HepG2 (cell line): ENCODE measurements around the gene GINM1. TPM values are rescaled to one million over a fixed set of nuclear protein-coding genes. Genes with fewer than 3 reads are reported as not detected.

Source experiments
- ARID2 ChIP-seq: sonication (generic); formaldehyde crosslinking; IDR thresholded peaks from 2 replicates; pipeline ENCODE4 v1.8.1; 2022; ENCODE audit warnings: mild to moderate bottlenecking, missing genetic modification reagents, borderline replicate concordance
- GRHL1 ChIP-seq: sonication (generic); formaldehyde crosslinking; conservative IDR thresholded peaks from 2 replicates; pipeline ENCODE4 v1.8.0; 2022; ENCODE audit warnings: missing genetic modification reagents
- GTF3A ChIP-seq: sonication (generic); formaldehyde crosslinking; conservative IDR thresholded peaks from 2 replicates; pipeline ENCODE4 v1.4.0; 2020; ENCODE audit warnings: mild to moderate bottlenecking, missing genetic modification reagents
- HDAC6 ChIP-seq: fragments of 200-600 bp; sonication (generic); IDR thresholded peaks from 2 replicates; pipeline ENCODE4 v1.7.0; 2017; ENCODE audit warnings: mild to moderate bottlenecking, antibody characterized with exemption, low read length, low read depth
- KLF11 ChIP-seq: IDR thresholded peaks from 2 replicates; pipeline ENCODE4 v1.6.1; 2016; ENCODE audit warnings: missing compliant biosample characterization
- MEIS1 ChIP-seq: sonication (generic); formaldehyde crosslinking; IDR thresholded peaks from 2 replicates; pipeline ENCODE4 v1.9.0; 2021; ENCODE audit warnings: mild to moderate bottlenecking, missing genetic modification reagents, moderate library complexity, borderline replicate concordance
- ZBTB2 ChIP-seq: sonication (generic); formaldehyde crosslinking; IDR thresholded peaks from 2 replicates; pipeline ENCODE4 v1.8.0; 2022; ENCODE audit warnings: low read depth, missing genetic modification reagents
- ZBTB20 ChIP-seq: sonication (generic); formaldehyde crosslinking; IDR thresholded peaks from 2 replicates; pipeline ENCODE4 v1.8.1; 2023; ENCODE audit warnings: missing genetic modification reagents, low read depth, mild to moderate bottlenecking, borderline replicate concordance
- ZBTB39 ChIP-seq: sonication (generic); formaldehyde crosslinking; IDR thresholded peaks from 2 replicates; pipeline ENCODE4 v1.5.0; 2020; ENCODE audit warnings: missing genetic modification reagents
- ZFY ChIP-seq: sonication (generic); formaldehyde crosslinking; IDR thresholded peaks from 2 replicates; pipeline ENCODE4 v1.4.0; 2020; ENCODE audit warnings: missing genetic modification reagents
- ZMYM3 ChIP-seq: sonication (generic); formaldehyde crosslinking; IDR thresholded peaks from 2 replicates; pipeline ENCODE4 v1.5.1; 2020; ENCODE audit warnings: mild to moderate bottlenecking, missing genetic modification reagents
- ZNF318 ChIP-seq: sonication (generic); formaldehyde crosslinking; IDR thresholded peaks from 2 replicates; pipeline ENCODE4 v1.4.0; 2020; ENCODE audit warnings: mild to moderate bottlenecking, missing genetic modification reagents
- ZNF572 ChIP-seq: sonication (generic); formaldehyde crosslinking; IDR thresholded peaks from 2 replicates; pipeline ENCODE4 v1.5.1; 2020; ENCODE audit warnings: mild to moderate bottlenecking, missing genetic modification reagents
- ZNF773 ChIP-seq: sonication (generic); formaldehyde crosslinking; IDR thresholded peaks from 2 replicates; pipeline ENCODE4 v1.4.0; 2020; ENCODE audit warnings: missing genetic modification reagents, borderline replicate concordance
- ZSCAN30 ChIP-seq: sonication (generic); formaldehyde crosslinking; IDR thresholded peaks from 2 replicates; pipeline ENCODE4 v1.5.0; 2020; ENCODE audit warnings: mild to moderate bottlenecking, missing genetic modification reagents
- polyA plus RNA-seq, 8 experiments: library from polyadenylated mRNA; depleted of rRNA in 3 of 8; stranded (reverse) in 7 of 8; unstranded in 1 of 8; fragments of >200 nt; fragmentation: Illumina TruSeq in 4 of 8; extraction: Trizol in 4 of 8; gene quantifications; 2 replicates each; pipeline versions ENCODE4 v1.2.1 to v1.2.3, GENCODE V29; 2011 to 2016; ENCODE audit warnings: low read depth in 4 of 8, missing spikeins in 1 of 8, mixed read lengths in 1 of 8; ENCODE audit not compliant: insufficient read depth in 1 of 8
- total RNA-seq, 5 experiments: library from RNA; depleted of rRNA; stranded (reverse); fragments of >200 nt; fragmentation: Illumina TruSeq; extraction: Trizol; gene quantifications; 2 replicates each; pipeline ENCODE4 v1.2.3, GENCODE V29; 2016; ENCODE audit warnings: low read depth in 1 of 5

GINM1 gene
- total and polyA plus RNA-seq, 2 of the 13 experiments (the other 11 are each of a cell fraction or from before 2014, with no cell fraction given), result 19.4 to 27.5 TPM

GRCh38 chr6:149566410-149567193 is 427 bp downstream of the GINM1 start (continued):
- TF ChIP-seq KLF11 (CRISPR knock-in tag) (no peak), ZBTB2 (peak; percentile 63; the same call in 1 of the 2 replicates), GRHL1 (CRISPR knock-in tag) (no peak), ZMYM3 (CRISPR knock-in tag) (peak; percentile 22; the same call in 1 of the 2 replicates), ZFY (CRISPR knock-in tag) (peak; percentile 89), ZNF318 (CRISPR knock-in tag) (peak; percentile 87), ZSCAN30 (CRISPR knock-in tag) (no peak), ZNF572 (CRISPR knock-in tag) (peak; percentile 75; the same call in 1 of the 2 replicates), ZNF773 (CRISPR knock-in tag) (no peak), ZBTB20 (CRISPR knock-in tag) (peak; percentile 19; the same call in 1 of the 2 replicates), ZBTB39 (CRISPR knock-in tag) (no peak), GTF3A (CRISPR knock-in tag) (no peak; the same call in 1 of the 2 replicates), MEIS1 (peak; percentile 21; the same call in 1 of the 2 replicates), HDAC6 (no peak), ARID2 (CRISPR knock-in tag) (peak; percentile 82; the same call in 1 of the 2 replicates)
